ENCODE data around the gene DYNC1I1. TPM values are rescaled to one million over a fixed set of nuclear protein-coding genes. Genes with fewer than 3 reads are reported as not detected.

The DYNC1I1 gene
- 1 to 10 TPM; 1.7 to 6.8 (median 4.2) TPM for total RNA-seq

GRCh38 chr7:95772298-95772770, at the start of gene DYNC1I1:
TSS of gene DYNC1I1 (plus strand) at chr7:95772554. CDS start at chr7:95804730, 32,176 bp downstream.
- TF ChIP-seq CTCF (IDR thresholded peaks at IDR 0.05): no peak
- DNase-seq (ENCODE audit: low spot score): peak; percentile 23
- ATAC-seq (ENCODE audit: low FRiP score): peak; percentile 95

- no peak for DNase-seq (ENCODE audit: low spot score)
- peak in 1 of 3 donors; percentile 55 for TF ChIP-seq CTCF (IDR thresholded peaks at IDR 0.05)
- peak; percentile 64 for ATAC-seq (ENCODE audit: low FRiP score)
These were observed 48.7 kb upstream of the DYNC1I1 start for GRCh38 chr7:95723583-95724180.

- no peak for TF ChIP-seq CTCF (IDR thresholded peaks at IDR 0.05)
- DNase-seq (ENCODE audit: low spot score): no peak
- ATAC-seq (ENCODE audit: low FRiP score): no peak
These were observed 47.1 kb upstream of the DYNC1I1 start for GRCh38 chr7:95725205-95725604.

- ATAC-seq (ENCODE audit: low FRiP score): no peak
These were observed 41.7 kb upstream of the DYNC1I1 start for GRCh38 chr7:95730493-95731280.

GRCh38 chr7:95736635-95737034, 35.7 kb upstream of the DYNC1I1 start:
- no peak for TF ChIP-seq CTCF (IDR thresholded peaks at IDR 0.05)
- no peak for DNase-seq (ENCODE audit: low spot score)
- ATAC-seq (ENCODE audit: low FRiP score): no peak

More at GRCh38 chr7:95730493-95731280, 41.7 kb upstream of the DYNC1I1 start:
- no peak for TF ChIP-seq CTCF (IDR thresholded peaks at IDR 0.05)
- DNase-seq (ENCODE audit: low spot score): no peak

GRCh38 chr7:95737828-95738505, 34.4 kb upstream of the DYNC1I1 start:
- no peak for TF ChIP-seq CTCF (IDR thresholded peaks at IDR 0.05)
- no peak for ATAC-seq (ENCODE audit: low FRiP score)

More at GRCh38 chr7:95737828-95738505, 34.4 kb upstream of the DYNC1I1 start:
- no peak for DNase-seq (ENCODE audit: low spot score)
